Mesodermal cell (in vitro differentiated cells): Measurements from ENCODE around the gene SNAPC4.

Experiments
- H3K27ac ChIP-seq: 2 replicates; pipeline ENCODE4 v1.7.0; 2013; ENCODE audit warnings: mild to moderate bottlenecking, low read depth, low read length, moderate library complexity; ENCODE audit not compliant: severe bottlenecking
- H3K36me3 ChIP-seq: 2 replicates; pipeline ENCODE4 v1.7.1; 2013; ENCODE audit warnings: mild to moderate bottlenecking, low read length, moderate library complexity; ENCODE audit not compliant: control insufficient read depth, insufficient read depth
- H3K4me1 ChIP-seq: one replicate; pipeline ENCODE4 v1.7.1; 2013; ENCODE audit warnings: mild to moderate bottlenecking, low read length; ENCODE audit not compliant: insufficient read depth, control insufficient read depth, poor library complexity, severe bottlenecking
- H3K4me3 ChIP-seq: 2 replicates; pipeline ENCODE4 v1.7.0; 2013; ENCODE audit warnings: low read length, control low read depth, mild to moderate bottlenecking; ENCODE audit not compliant: insufficient read depth, poor library complexity, severe bottlenecking; ENCODE audit errors: extremely low read depth
- H3K9me3 ChIP-seq: 2 replicates; pipeline ENCODE4 v1.7.1; 2013; ENCODE audit warnings: mild to moderate bottlenecking, low read length, moderate library complexity; ENCODE audit not compliant: control insufficient read depth
- WGBS, 2 experiments: methylation state at CpG; one replicate each; pipeline ENCODE4 v1.1.5; 2013; ENCODE audit warnings: missing lambda C conversion rate in 2 of 2; ENCODE audit not compliant: insufficient coverage in 2 of 2; 5-methylcytosine and 5-hydroxymethylcytosine counted together

SNAPC4 gene

GRCh38 chr9:136370037-136370436, 29.9 kb downstream of the SNAPC4 start:
- Histone ChIP-seq H3K9me3 (no peaks in the 10 kb centered on the region), H3K4me1 (peaks cover 9% of the 10 kb centered on the region), H3K4me3 (no peak overlapping the region), H3K27ac (no peak overlapping the region), H3K36me3 (peaks cover 4% of the 10 kb centered on the region)
- WGBS, 2 experiments: 95 to 97% methylated on average over 13 to 18 of the region's 19 CpGs

GRCh38 chr9:136368190-136368589, 31.8 kb downstream of the SNAPC4 start:
- Histone ChIP-seq H3K4me3 (no peak overlapping the region), H3K9me3 (no peaks in the 10 kb centered on the region), H3K4me1 (peaks cover 8% of the 10 kb centered on the region), H3K36me3 (peaks cover 4% of the 10 kb centered on the region), H3K27ac (no peak overlapping the region)
- 90% methylated on average over 14 to 16 of the region's 18 CpGs for WGBS, 2 experiments

GRCh38 chr9:136367296-136368145, 32.4 kb downstream of the SNAPC4 start:
- Histone ChIP-seq H3K4me3 (no peak overlapping the region), H3K4me1 (peaks cover 2% of the 10 kb centered on the region), H3K27ac (no peak overlapping the region), H3K9me3 (no peaks in the 10 kb centered on the region), H3K36me3 (peaks cover 4% of the 10 kb centered on the region)
- 88 to 91% methylated on average over 42 to 44 of the region's 45 CpGs for WGBS, 2 experiments

- peaks cover 2% of the 10 kb centered on the region for H3K4me1 ChIP-seq
- WGBS, 2 experiments: 91 to 100% methylated on average over 5 to 9 of the region's 9 CpGs
- no peaks in the 10 kb centered on the region for H3K9me3 ChIP-seq
- H3K27ac ChIP-seq: no peak overlapping the region
- H3K4me3 ChIP-seq: no peak overlapping the region
- H3K36me3 ChIP-seq: peaks cover 4% of the 10 kb centered on the region
Observed at GRCh38 chr9:136366826-136367225, 33.1 kb downstream of the SNAPC4 start.

GRCh38 chr9:136365775-136366222, 34.2 kb downstream of the SNAPC4 start:
- H3K36me3 ChIP-seq: peaks cover 4% of the 10 kb centered on the region
- WGBS, 2 experiments: 92% methylated on average over 8 of the region's 9 CpGs
- H3K27ac ChIP-seq: no peak overlapping the region
- H3K4me1 ChIP-seq: peaks cover 2% of the 10 kb centered on the region
- H3K9me3 ChIP-seq: no peaks in the 10 kb centered on the region
- no peak overlapping the region for H3K4me3 ChIP-seq

- H3K4me3 ChIP-seq: no peak overlapping the region
- H3K36me3 ChIP-seq: peaks cover 4% of the 10 kb centered on the region
- H3K4me1 ChIP-seq: peaks cover 2% of the 10 kb centered on the region
- no peak overlapping the region for H3K27ac ChIP-seq
- WGBS, 2 experiments: 91 to 94% methylated on average over 28 to 29 of the region's 31 CpGs
- H3K9me3 ChIP-seq: no peaks in the 10 kb centered on the region
Observed at GRCh38 chr9:136364942-136365774, 34.8 kb downstream of the SNAPC4 start.

- H3K36me3 ChIP-seq: peaks cover 9% of the 10 kb centered on the region
- H3K4me1 ChIP-seq: peaks cover 2% of the 10 kb centered on the region
- no peaks in the 10 kb centered on the region for H3K9me3 ChIP-seq
- H3K4me3 ChIP-seq: peak overlapping the region; percentile 64
- H3K27ac ChIP-seq: no peak overlapping the region
- 86 to 89% methylated on average over 50 to 53 of the region's 54 CpGs for WGBS, 2 experiments
Observed at GRCh38 chr9:136363949-136364748, 35.8 kb downstream of the SNAPC4 start.

- H3K4me1 ChIP-seq: peaks cover 2% of the 10 kb centered on the region
- H3K4me3 ChIP-seq: peak within 1 kb of the TSS; percentile 64
- H3K36me3 ChIP-seq: peaks cover 15% of the 10 kb centered on the region
- 1 to 2% methylated on average over 66 to 80 of the region's 97 CpGs for WGBS, 2 experiments
- H3K9me3 ChIP-seq: no peaks in the 10 kb centered on the region
- H3K27ac ChIP-seq: peak within 1 kb of the TSS; percentile 88
Observed at GRCh38 chr9:136363106-136363948, 36.6 kb downstream of the SNAPC4 start, which contains the start of gene DNLZ. DNLZ (minus strand) TSS chr9:136363744; CDS start chr9:136363714, 30 bp downstream.

- Histone ChIP-seq H3K27ac (no peak overlapping the region), H3K36me3 (peaks cover 17% of the 10 kb centered on the region), H3K4me1 (peaks cover 2% of the 10 kb centered on the region), H3K9me3 (no peaks in the 10 kb centered on the region), H3K4me3 (no peak overlapping the region)
- WGBS, 2 experiments: 85 to 94% methylated on average over 5 of the region's 6 CpGs
Observed at GRCh38 chr9:136362450-136362784, 37.6 kb downstream of the SNAPC4 start.
